Germinal center (tissue), 1 donor: ENCODE results near the gene EDA.
"Not testable (repeated sequence)": the region's sequence is repeated elsewhere in the genome, so short reads cannot be mapped to it uniquely, and the experiment has no call there.

Experiments used
- DNase-seq: peaks from one replicate; pipeline ENCODE4 v3.0.0; 2012; ENCODE audit warnings: mixed read lengths, low spot score

Gene EDA

GRCh38 chrX:69959712-69960111 is 343.8 kb downstream of the EDA start:
- DNase-seq = no peak

GRCh38 chrX:69961365-69962072 is 345.6 kb downstream of the EDA start:
- DNase-seq = no peak

GRCh38 chrX:69968950-69969349 is 353.0 kb downstream of the EDA start:
- no peak for DNase-seq

GRCh38 chrX:69969460-69969859 is 353.5 kb downstream of the EDA start:
- DNase-seq = no peak

GRCh38 chrX:69987691-69988090 is 371.8 kb downstream of the EDA start:
- no peak for DNase-seq

- no peak for DNase-seq
Measured at GRCh38 chrX:69988955-69989394, 373.1 kb downstream of the EDA start.

- DNase-seq = no peak
Measured at GRCh38 chrX:69991685-69992084, 375.8 kb downstream of the EDA start.

GRCh38 chrX:69993494-69993893 is 377.6 kb downstream of the EDA start:
- no peak for DNase-seq

- DNase-seq = no peak
Measured at GRCh38 chrX:69995362-69996112, 379.6 kb downstream of the EDA start.

- DNase-seq = no peak
Measured at GRCh38 chrX:69996113-69996468, 380.2 kb downstream of the EDA start.

- not testable (repeated sequence) for DNase-seq
Measured at GRCh38 chrX:69998299-69998698, 382.4 kb downstream of the EDA start.

- DNase-seq = no peak
Measured at GRCh38 chrX:70001269-70001668, 385.4 kb downstream of the EDA start.

- DNase-seq = no peak
Measured at GRCh38 chrX:70001708-70002341, 385.9 kb downstream of the EDA start.

GRCh38 chrX:70007946-70008345 is 392.0 kb downstream of the EDA start:
- no peak for DNase-seq

- DNase-seq = no peak
Measured at GRCh38 chrX:70009049-70009448, 393.1 kb downstream of the EDA start.

- DNase-seq = no peak
Measured at GRCh38 chrX:70009970-70010369, 394.1 kb downstream of the EDA start.

GRCh38 chrX:70012756-70013155 is 396.8 kb downstream of the EDA start:
- DNase-seq = no peak

- no peak for DNase-seq
Measured at GRCh38 chrX:70013466-70014381, 397.8 kb downstream of the EDA start.

- no peak for DNase-seq
Measured at GRCh38 chrX:70016513-70016912, 400.6 kb downstream of the EDA start.

GRCh38 chrX:70022616-70023015 is 406.7 kb downstream of the EDA start:
- no peak for DNase-seq

- no peak for DNase-seq
Measured at GRCh38 chrX:70025464-70025863, 409.6 kb downstream of the EDA start.
